HepG2 (cell line): ENCODE results near the gene MRPL54. TPM values are rescaled to one million over a fixed set of nuclear protein-coding genes. Genes with fewer than 3 reads are reported as not detected.
A peak's percentile ranks its signal among the peaks of the same experiment; 100 is the strongest.

Source experiments
- ATAC-seq: fragments of 200-7000 bp; cut with Tn5 transposase; 3 replicates; pipeline ENCODE4 v1.9.1; 2020; ENCODE audit warnings: mild to moderate bottlenecking, moderate library complexity
- BruUV-seq: library from RNA; stranded (reverse); fragments of 400-500 nt; replicated peaks from 2 replicates; lab custom pipeline; 2021; lab: Mats Ljungman, UMichigan
- CTCF ChIA-PET: fragments of 300-600 bp; formaldehyde crosslinking; extraction: SDS; loops from one replicate; lab custom pipeline; 2021; ENCODE audit warnings: low total read pairs, inconsistent platforms, low intra/inter-chr PET ratio; lab: Yijun Ruan, JAX
- POLR2A ChIA-PET: fragments of 350-600 bp; sonication (Branson Sonifier 250); formaldehyde crosslinking; loops from one replicate; lab custom pipeline; 2020; ENCODE audit warnings: antibody characterized with exemption, inconsistent platforms; lab: Yijun Ruan, JAX
- DNase-seq: peaks from one replicate; pipeline ENCODE4 v3.0.0-alpha.2; 2015; ENCODE audit warnings: low spot score
- FAIRE-seq: peaks from 3 replicates; lab custom pipeline; 2011; peaks lifted over from hg19 to GRCh38; lab: Jason Lieb, UNC
- H2AFZ ChIP-seq: one replicate; pipeline ENCODE4 v1.6.1; 2011; ENCODE audit warnings: low read length, inconsistent platforms
- H3K27ac ChIP-seq: fragments of 300-600 bp; 3 replicates; pipeline ENCODE4 v1.8.0; 2011; ENCODE audit warnings: mixed run types, mild to moderate bottlenecking, mixed read lengths, low read length, inconsistent platforms; ENCODE audit not compliant: insufficient read depth; ENCODE audit errors: extremely low read length
- H3K27me3 ChIP-seq, 2 experiments: fragments of 200-600 bp in 1 of 2; 2 replicates in 1 of 2; 3 replicates in 1 of 2; pipeline versions ENCODE4 v1.6.0 to v1.8.0; 2011; ENCODE audit warnings: low read length in 2 of 2, mild to moderate bottlenecking in 2 of 2, moderate library complexity in 2 of 2, inconsistent platforms in 1 of 2; ENCODE audit not compliant: insufficient read depth in 2 of 2, control insufficient read depth in 1 of 2
- H3K36me3 ChIP-seq, 2 experiments: fragments of 200-600 bp in 1 of 2; replicated peaks in 1 of 2; 2 replicates in 1 of 2; 3 replicates in 1 of 2; pipeline versions ENCODE4 v1.5.1 to v1.8.0; 2011; ENCODE audit warnings: low read length in 2 of 2, inconsistent platforms in 1 of 2; ENCODE audit not compliant: insufficient read depth in 2 of 2, control insufficient read depth in 1 of 2
- H3K4me1 ChIP-seq: 2 replicates; pipeline ENCODE4 v1.5.1; 2012; ENCODE audit warnings: low read length, inconsistent platforms; ENCODE audit not compliant: insufficient read depth
- H3K4me2 ChIP-seq: 2 replicates; pipeline ENCODE4 v1.6.0; 2011; ENCODE audit warnings: low read depth, low read length, inconsistent platforms
- H3K4me3 ChIP-seq, 3 experiments: fragments of 200-600 bp in 1 of 3; sonication (generic), shearing (Covaris generic) in 1 of 3; replicated peaks in 1 of 3; 2 replicates each; pipeline ENCODE4 v1.5.1; 2011 to 2016; ENCODE audit warnings: low read length in 3 of 3, inconsistent platforms in 2 of 3, low read depth in 2 of 3, mild to moderate bottlenecking in 2 of 3, control low read depth in 1 of 3, mixed read lengths in 1 of 3; ENCODE audit not compliant: insufficient read depth in 1 of 3
- H3K79me2 ChIP-seq: one replicate; pipeline ENCODE4 v1.6.1; 2011; ENCODE audit warnings: low read length, inconsistent platforms; ENCODE audit not compliant: insufficient read depth
- H3K9ac ChIP-seq: 2 replicates; pipeline ENCODE4 v1.6.0; 2011; ENCODE audit warnings: mild to moderate bottlenecking, low read depth, low read length, inconsistent platforms; ENCODE audit not compliant: insufficient read depth
- H3K9me3 ChIP-seq: 2 replicates; pipeline ENCODE4 v1.5.1; 2012; ENCODE audit warnings: mild to moderate bottlenecking, low read length
- H4K20me1 ChIP-seq: 2 replicates; pipeline ENCODE4 v1.6.0; 2011; ENCODE audit warnings: inconsistent platforms, mild to moderate bottlenecking, low read length, moderate library complexity; ENCODE audit not compliant: insufficient read depth
- DBP ChIP-seq: sonication (generic); formaldehyde crosslinking; IDR thresholded peaks from 2 replicates; pipeline ENCODE4 v1.4.0; 2020; ENCODE audit warnings: missing genetic modification reagents; ENCODE audit errors: not compliant biosample characterization
- LBX2 ChIP-seq: sonication (generic); formaldehyde crosslinking; IDR thresholded peaks from 2 replicates; pipeline ENCODE4 v1.5.0; 2020; ENCODE audit warnings: missing genetic modification reagents, mild to moderate bottlenecking, borderline replicate concordance
- MNT ChIP-seq: fragments of 450-650 bp; IDR thresholded peaks from 2 replicates; pipeline ENCODE4 v1.6.1; 2016
- MTA3 ChIP-seq: sonication (generic); formaldehyde crosslinking; IDR thresholded peaks from 2 replicates; pipeline ENCODE4 v1.4.0; 2020; ENCODE audit warnings: missing genetic modification reagents
- ZFP36L1 ChIP-seq: sonication (generic); formaldehyde crosslinking; IDR thresholded peaks from 2 replicates; pipeline ENCODE4 v1.8.0; 2022; ENCODE audit warnings: mild to moderate bottlenecking, missing genetic modification reagents, moderate library complexity
- ZNF768 ChIP-seq: sonication (generic); formaldehyde crosslinking; IDR thresholded peaks from 2 replicates; pipeline ENCODE4 v1.4.0; 2020; ENCODE audit warnings: missing genetic modification reagents
- WGBS: methylation state at CpG from one replicate; pipeline ENCODE4 v1.1.6; 2017; ENCODE audit warnings: low lambda C conversion rate; 5-methylcytosine and 5-hydroxymethylcytosine counted together
- in situ Hi-C: cut with HindIII; loops from 2 replicates; pipeline ENCODE4 v1.10.0; 2017; ENCODE audit warnings: low pct_unique_long_range_greater_than_20kb; ENCODE audit not compliant: extremely low pct_ligation_motif_present
- intact Hi-C: fragments of 100-400 bp; cut with micrococcal nuclease; formaldehyde crosslinking; loops from one replicate; pipeline ENCODE4 v1.10.0; 2022; ENCODE audit not compliant: unreplicated experiment
- polyA plus RNA-seq, 8 experiments: library from polyadenylated mRNA; depleted of rRNA in 3 of 8; stranded (reverse) in 7 of 8; unstranded in 1 of 8; fragments of >200 nt; fragmentation: Illumina TruSeq in 4 of 8; extraction: Trizol in 4 of 8; gene quantifications; 2 replicates each; pipeline versions ENCODE4 v1.2.1 to v1.2.3, GENCODE V29; 2011 to 2016; ENCODE audit warnings: low read depth in 4 of 8, missing spikeins in 1 of 8, mixed read lengths in 1 of 8; ENCODE audit not compliant: insufficient read depth in 1 of 8
- total RNA-seq, 5 experiments: library from RNA; depleted of rRNA; stranded (reverse); fragments of >200 nt; fragmentation: Illumina TruSeq; extraction: Trizol; gene quantifications; 2 replicates each; pipeline ENCODE4 v1.2.3, GENCODE V29; 2016; ENCODE audit warnings: low read depth in 1 of 5

Gene MRPL54
- total and polyA plus RNA-seq, 2 of the 13 experiments (the other 11 are each of a cell fraction or from before 2014, with no cell fraction given), result 36.8 to 66.9 TPM

GRCh38 chr19:3785451-3785937, 23.0 kb downstream of the MRPL54 start:
- peak overlapping the region in 1 of 3 experiments; percentile 28; a peak in 3 of 6 replicates for H3K4me3 ChIP-seq
- CTCF ChIA-PET, result no interaction called here

More at GRCh38 chr19:3785451-3785937, 23.0 kb downstream of the MRPL54 start:
- FAIRE-seq (no peak), ATAC-seq (no peak), DNase-seq (no peak)
- Histone ChIP-seq H3K27ac (no peak overlapping the region), H4K20me1 (no peaks in the 10 kb centered on the region), H3K27me3 (peaks cover 12 to 32% of the 10 kb centered on the region in 2 experiments; a peak in 4 of 5 replicates), H3K4me1 (0 out of 2 replicates have a peak, but pooled peaks cover 5% of the 10 kb centered on the region), H3K9ac (no peak overlapping the region), H3K9me3 (peaks cover 18% of the 10 kb centered on the region), H2AFZ (no peak overlapping the region), H3K36me3 (no peaks in the 10 kb centered on the region), H3K4me2 (no peak overlapping the region), H3K79me2 (no peaks in the 10 kb centered on the region)
- BruUV-seq, result no TSS peak
- TF ChIP-seq MNT, result peak; percentile 34; the same call in 1 of the 2 replicates
- TF ChIP-seq MTA3, result no peak
- TF ChIP-seq LBX2 (CRISPR knock-in tag), result no peak
- TF ChIP-seq ZNF768 (CRISPR knock-in tag), result peak; percentile 94
- no peak for TF ChIP-seq DBP (CRISPR knock-in tag)
- no peak for TF ChIP-seq ZFP36L1 (CRISPR knock-in tag)
- intact Hi-C loops (no loop called here), in situ Hi-C loops (no loop called here)
- POLR2A ChIA-PET, result no interaction called here
- WGBS, result 30% methylated on average over 4 of the region's 47 CpGs
